BE2C (cell line): ENCODE measurements around the gene LZTS2.

Experiments used
- DNase-seq: peaks from one replicate; pipeline ENCODE4 v3.0.0-alpha.2; 2020
- H3K27me3 ChIP-seq: fragments of 250-450 bp; sonication (Bioruptor Pico); 2 replicates; pipeline ENCODE4 v1.5.1; 2020; ENCODE audit warnings: mild to moderate bottlenecking
- H3K36me3 ChIP-seq: fragments of 250-450 bp; sonication (Bioruptor Pico); 2 replicates; pipeline ENCODE4 v1.5.1; 2020; ENCODE audit warnings: mild to moderate bottlenecking
- H3K4me1 ChIP-seq: fragments of 250-450 bp; sonication (Bioruptor Pico); 2 replicates; pipeline ENCODE4 v1.5.1; 2020
- H3K4me3 ChIP-seq: 2 replicates; pipeline ENCODE4 v1.5.1; 2011; ENCODE audit warnings: low read depth, low read length
- H3K9me3 ChIP-seq: fragments of 250-450 bp; sonication (Bioruptor Pico); 2 replicates; pipeline ENCODE4 v1.5.1; 2020
- CTCF ChIP-seq: IDR thresholded peaks from 2 replicates; pipeline ENCODE4 v1.5.1; 2012; ENCODE audit warnings: mild to moderate bottlenecking, low read depth, low read length

LZTS2 gene

GRCh38 chr10:101000915-101001658 is 1.5 kb downstream of the LZTS2 start:
- no peak for TF ChIP-seq CTCF
- peak overlapping the region; percentile 76 for H3K4me3 ChIP-seq
- H3K4me1 ChIP-seq = peaks cover 13% of the 10 kb centered on the region; the same call in 1 of the 2 replicates
- peaks cover 33% of the 10 kb centered on the region for H3K36me3 ChIP-seq
- peak; percentile 33 for DNase-seq
- H3K9me3 ChIP-seq = no peaks in the 10 kb centered on the region
- H3K27me3 ChIP-seq = no peaks in the 10 kb centered on the region

GRCh38 chr10:101001659-101002035 is 2.0 kb downstream of the LZTS2 start:
- H3K4me3 ChIP-seq = no peak overlapping the region; the same call in 1 of the 2 replicates
- peaks cover 10% of the 10 kb centered on the region; the same call in 1 of the 2 replicates for H3K4me1 ChIP-seq
- no peaks in the 10 kb centered on the region for H3K9me3 ChIP-seq
- DNase-seq = no peak
- H3K36me3 ChIP-seq = peaks cover 38% of the 10 kb centered on the region
- no peak for TF ChIP-seq CTCF
- H3K27me3 ChIP-seq = no peaks in the 10 kb centered on the region

- Histone ChIP-seq H3K36me3 (peaks cover 41% of the 10 kb centered on the region), H3K9me3 (no peaks in the 10 kb centered on the region), H3K27me3 (no peaks in the 10 kb centered on the region), H3K4me3 (no peak overlapping the region), H3K4me1 (peaks cover 13% of the 10 kb centered on the region)
- TF ChIP-seq CTCF = no peak
- no peak for DNase-seq
These were observed 2.8 kb downstream of the LZTS2 start for GRCh38 chr10:101002456-101002855.

- peaks cover 43% of the 10 kb centered on the region for H3K36me3 ChIP-seq
- peaks cover 18% of the 10 kb centered on the region for H3K4me1 ChIP-seq
- H3K4me3 ChIP-seq = no peak overlapping the region
- TF ChIP-seq CTCF = no peak
- H3K27me3 ChIP-seq = no peaks in the 10 kb centered on the region
- DNase-seq = no peak
- H3K9me3 ChIP-seq = no peaks in the 10 kb centered on the region
These were observed 4.1 kb downstream of the LZTS2 start for GRCh38 chr10:101003639-101004206.

GRCh38 chr10:101005361-101005760 is 5.8 kb downstream of the LZTS2 start:
- peaks cover 21% of the 10 kb centered on the region for H3K4me1 ChIP-seq
- H3K36me3 ChIP-seq = peaks cover 43% of the 10 kb centered on the region
- H3K4me3 ChIP-seq = no peak overlapping the region
- H3K27me3 ChIP-seq = no peaks in the 10 kb centered on the region
- TF ChIP-seq CTCF = no peak
- no peak for DNase-seq
- no peaks in the 10 kb centered on the region for H3K9me3 ChIP-seq
